B cell (primary cell): ENCODE measurements around the gene ZFHX2. TPM values are rescaled to one million over a fixed set of nuclear protein-coding genes. Genes with fewer than 3 reads are reported as not detected.

Experiments used
- ATAC-seq: fragments of 200-7000 bp; cut with Tn5 transposase; one replicate; pipeline ENCODE4 v1.10.0; 2021; ENCODE audit warnings: low read depth, mild to moderate bottlenecking, moderate number of reproducible peaks, moderate library complexity
- CTCF ChIA-PET: fragments of 350-600 bp; sonication (Branson Sonifier 250); formaldehyde crosslinking; loops from one replicate; lab custom pipeline; 2021; ENCODE audit warnings: antibody characterized with exemption, inconsistent platforms; lab: Charles Lee
- POLR2A ChIA-PET: fragments of 350-600 bp; sonication (Branson Sonifier 250); formaldehyde crosslinking; loops from one replicate; lab custom pipeline; 2021; ENCODE audit warnings: antibody characterized with exemption; lab: Charles Lee
- DNase-seq: peaks from one replicate; pipeline ENCODE4 v3.0.0; 2013
- H2AFZ ChIP-seq: 2 replicates; pipeline ENCODE4 v1.6.1; 2012; ENCODE audit warnings: mild to moderate bottlenecking, low read depth, low read length; ENCODE audit not compliant: insufficient read depth, poor library complexity, severe bottlenecking
- H3K27ac ChIP-seq, 2 donors: 1 replicate in 1 of 2; 2 replicates in 1 of 2; pipeline ENCODE4 v1.5.1; 2012 to 2013; ENCODE audit warnings: low read length in 2 of 2, mild to moderate bottlenecking in 2 of 2, moderate library complexity in 1 of 2
- H3K27me3 ChIP-seq, 4 experiments: fragments of 200-600 bp in 1 of 4; sonication (generic) in 1 of 4; replicated peaks in 1 of 4; 1 replicate in 2 of 4; 2 replicates in 2 of 4; pipeline versions ENCODE4 v1.6.1 to v1.7.0; 2013 to 2016; ENCODE audit warnings: low read length in 3 of 4, mild to moderate bottlenecking in 2 of 4, mixed read lengths in 1 of 4, moderate library complexity in 1 of 4; ENCODE audit not compliant: insufficient read depth in 4 of 4, control insufficient read depth in 3 of 4; ENCODE audit errors: control extremely low read depth in 1 of 4
- H3K36me3 ChIP-seq, 2 experiments: replicated peaks in 1 of 2; 1 replicate in 1 of 2; 2 replicates in 1 of 2; pipeline versions ENCODE4 v1.6.1 to v1.7.1; 2013; ENCODE audit warnings: low read length in 1 of 2; ENCODE audit not compliant: insufficient read depth in 2 of 2, control insufficient read depth in 1 of 2; ENCODE audit errors: control extremely low read depth in 1 of 2, extremely low read depth in 1 of 2
- H3K4me1 ChIP-seq, 2 donors: fragments of 200-600 bp in 1 of 2; sonication (generic) in 1 of 2; 1 replicate in 1 of 2; 2 replicates in 1 of 2; pipeline versions ENCODE4 v1.5.1 to v1.6.1; 2013 to 2017; ENCODE audit warnings: low read length in 2 of 2; ENCODE audit not compliant: control insufficient read depth in 2 of 2, insufficient read depth in 2 of 2
- H3K4me2 ChIP-seq: replicated peaks from 2 replicates; pipeline ENCODE3; 2012; ENCODE audit warnings: mild to moderate bottlenecking, low read depth, low read length; ENCODE audit not compliant: poor library complexity, severe bottlenecking
- H3K4me3 ChIP-seq, 5 experiments: fragments of 200-600 bp in 1 of 5; sonication (generic) in 1 of 5; 1 replicate in 3 of 5; 2 replicates in 2 of 5; pipeline versions ENCODE4 v1.5.1 to v1.7.0; 2011 to 2016; ENCODE audit warnings: low read length in 4 of 5, mild to moderate bottlenecking in 4 of 5, low read depth in 2 of 5, control low read depth in 1 of 5, moderate library complexity in 1 of 5; ENCODE audit not compliant: insufficient read depth in 1 of 5; ENCODE audit errors: control extremely low read depth in 1 of 5, extremely low read depth in 1 of 5
- H3K79me2 ChIP-seq: fragments of 200-600 bp; sonication (generic); one replicate; pipeline ENCODE4 v1.6.0; 2016; ENCODE audit warnings: low read length; ENCODE audit not compliant: control insufficient read depth, insufficient read depth
- H3K9ac ChIP-seq: fragments of 200-600 bp; sonication (generic); 2 replicates; pipeline ENCODE4 v1.6.1; 2017; ENCODE audit warnings: mild to moderate bottlenecking, low read length, moderate library complexity
- H3K9me3 ChIP-seq, 3 donors: one replicate each; pipeline versions ENCODE4 v1.6.1 to v1.7.1; 2013; ENCODE audit warnings: low read length in 2 of 3; ENCODE audit not compliant: control insufficient read depth in 2 of 3, insufficient read depth in 1 of 3; ENCODE audit errors: control extremely low read depth in 1 of 3
- H4K20me1 ChIP-seq: 2 replicates; pipeline ENCODE4 v1.6.0; 2012; ENCODE audit warnings: mild to moderate bottlenecking, low read length; ENCODE audit not compliant: insufficient read depth, control insufficient read depth, poor library complexity, severe bottlenecking
- H3K27ac Mint-ChIP-seq: one replicate; pipeline ENCODE4 v1.8.0; 2021; ENCODE audit warnings: mixed read lengths
- H3K27me3 Mint-ChIP-seq: one replicate; pipeline ENCODE4 v1.8.0; 2021; ENCODE audit warnings: mixed read lengths
- H3K4me1 Mint-ChIP-seq: one replicate; pipeline ENCODE4 v1.8.0; 2021; ENCODE audit warnings: mixed read lengths
- H3K4me3 Mint-ChIP-seq: one replicate; pipeline ENCODE4 v1.8.0; 2021; ENCODE audit warnings: mixed read lengths
- H3K9me3 Mint-ChIP-seq: one replicate; pipeline ENCODE4 v1.8.0; 2022; ENCODE audit warnings: mixed read lengths; ENCODE audit not compliant: insufficient read depth
- CTCF ChIP-seq: fragments of 200-600 bp; IDR thresholded peaks from one replicate; pipeline ENCODE4 v1.8.0; 2022; ENCODE audit warnings: antibody characterized with exemption, mild to moderate bottlenecking
- EZH2 ChIP-seq: IDR thresholded peaks from 2 replicates; pipeline ENCODE4 v1.6.1; 2012; ENCODE audit warnings: borderline replicate concordance, low read depth, mild to moderate bottlenecking, moderate library complexity, low read length; ENCODE audit not compliant: insufficient read depth, poor library complexity, severe bottlenecking
- WGBS: methylation state at CpG from one replicate; pipeline ENCODE4 v1.1.5; 2013; ENCODE audit warnings: missing lambda C conversion rate; ENCODE audit not compliant: insufficient coverage; 5-methylcytosine and 5-hydroxymethylcytosine counted together
- intact Hi-C: fragments of 100-400 bp; cut with micrococcal nuclease; formaldehyde crosslinking; loops from one replicate; pipeline ENCODE4 v1.10.0; 2022
- polyA plus RNA-seq: library from polyadenylated mRNA; depleted of rRNA; stranded (reverse); fragments of >200 nt; gene quantifications from 2 replicates; pipeline ENCODE4 v1.2.3, GENCODE V29; 2012
- total RNA-seq, 2 donors: library from RNA; stranded (reverse); fragments of 120-200 nt in 1 of 2; gene quantifications; 1 replicate in 1 of 2; 2 replicates in 1 of 2; pipeline versions ENCODE4 v1.2.3 to v1.2.4, GENCODE V29; 2013 to 2022

The ZFHX2 gene
- total and polyA plus RNA-seq, 2 donors (not counting 1 experiment from before 2014, with no cell fraction given): 0.21 to 2.5 TPM

- H3K9me3 ChIP-seq: no peaks in the 10 kb centered on the region
- H4K20me1 ChIP-seq: no peaks in the 10 kb centered on the region
- H3K4me3 ChIP-seq: no peak overlapping the region
- Mint-ChIP-seq H3K4me3 (no peak overlapping the region), H3K27ac (no peak overlapping the region), H3K27me3 (no peaks in the 10 kb centered on the region), H3K4me1 (no peaks in the 10 kb centered on the region), H3K9me3 (no peaks in the 10 kb centered on the region)
- no peak overlapping the region for H3K9ac ChIP-seq
- CTCF ChIA-PET: interaction anchor here (1.0 kb wide), 1 partner anchor 9 kb away, joined by 3 read pairs; no protein-coding TSS in a partner anchor
- no peak for TF ChIP-seq EZH2
- TF ChIP-seq CTCF: no peak
- POLR2A ChIA-PET: no interaction called here
- no peaks in the 10 kb centered on the region for H3K79me2 ChIP-seq
- H3K4me1 ChIP-seq: no peaks in the 10 kb centered on the region
- DNase-seq (no peak), ATAC-seq (no peak)
- H2AFZ ChIP-seq: no peak overlapping the region
- no peak overlapping the region for H3K27ac ChIP-seq
- no peaks in the 10 kb centered on the region for H3K27me3 ChIP-seq
- no peaks in the 10 kb centered on the region for H3K36me3 ChIP-seq
- intact Hi-C loops: no loop called here
- WGBS: 96% methylated on average over 12 of the region's 12 CpGs
- no peak overlapping the region for H3K4me2 ChIP-seq
Measured at GRCh38 chr14:23531391-23531790, 20.2 kb downstream of the ZFHX2 start.

- no peaks in the 10 kb centered on the region for H4K20me1 ChIP-seq
- no peak overlapping the region for H3K27ac ChIP-seq
- H3K27me3 ChIP-seq: no peaks in the 10 kb centered on the region
- no peak overlapping the region for H3K4me2 ChIP-seq
- WGBS: 65% methylated on average over 9 of the region's 10 CpGs
- ATAC-seq (no peak), DNase-seq (no peak)
- no peaks in the 10 kb centered on the region for H3K79me2 ChIP-seq
- POLR2A ChIA-PET: no interaction called here
- TF ChIP-seq EZH2 (no peak), CTCF (no peak)
- no peak overlapping the region for H3K27ac Mint-ChIP-seq
- no peaks in the 10 kb centered on the region for H3K4me1 Mint-ChIP-seq
- H3K4me3 ChIP-seq: no peak overlapping the region
- intact Hi-C loops: no loop called here
- H3K4me3 Mint-ChIP-seq: no peak overlapping the region
- H3K36me3 ChIP-seq: no peaks in the 10 kb centered on the region
- H2AFZ ChIP-seq: no peak overlapping the region
- no peaks in the 10 kb centered on the region for H3K4me1 ChIP-seq
- H3K27me3 Mint-ChIP-seq: no peaks in the 10 kb centered on the region
- CTCF ChIA-PET: interaction anchor here (1.0 to 1.7 kb wide), 3 partner anchors 8 to 52 kb away, joined by 3 to 6 read pairs (median 4); no protein-coding TSS in a partner anchor
- no peaks in the 10 kb centered on the region for H3K9me3 ChIP-seq
- H3K9ac ChIP-seq: no peak overlapping the region
- H3K9me3 Mint-ChIP-seq: no peaks in the 10 kb centered on the region
Measured at GRCh38 chr14:23530375-23531055, 21.1 kb downstream of the ZFHX2 start.
